Measurements from ENCODE around the gene EYS. TPM values are rescaled to one million over a fixed set of nuclear protein-coding genes. Genes with fewer than 3 reads are reported as not detected.
"Not testable (repeated sequence)": the region's sequence is repeated elsewhere in the genome, so short reads cannot be mapped to it uniquely, and the experiment has no call there.

EYS gene
- total RNA-seq, 2 experiments from 2014 or later: not detected

GRCh38 chr6:63864671-63865318 lies 1842.2 kb downstream of the EYS start:
- ATAC-seq: no peak
- no peaks in the 10 kb centered on the region for H3K27me3 Mint-ChIP-seq
- H3K9me3 Mint-ChIP-seq (ENCODE audit: low read depth): no peaks in the 10 kb centered on the region
- H3K4me1 Mint-ChIP-seq: no peaks in the 10 kb centered on the region
- DNase-seq: no peak
- no peak overlapping the region for H3K4me3 Mint-ChIP-seq
- no peak overlapping the region for H3K27ac Mint-ChIP-seq
- CTCF ChIA-PET: no interaction called here
- no peaks in the 10 kb centered on the region for H3K36me3 Mint-ChIP-seq

GRCh38 chr6:63864061-63864460 lies 1843.0 kb downstream of the EYS start:
- H3K27ac Mint-ChIP-seq: no peak overlapping the region
- no peaks in the 10 kb centered on the region for H3K36me3 Mint-ChIP-seq
- no peak for DNase-seq
- H3K4me1 Mint-ChIP-seq: no peaks in the 10 kb centered on the region
- no peaks in the 10 kb centered on the region for H3K27me3 Mint-ChIP-seq
- no peaks in the 10 kb centered on the region for H3K9me3 Mint-ChIP-seq (ENCODE audit: low read depth)
- CTCF ChIA-PET: no interaction called here
- no peak overlapping the region for H3K4me3 Mint-ChIP-seq
- ATAC-seq: no peak

GRCh38 chr6:63862486-63863198 lies 1844.4 kb downstream of the EYS start:
- no peaks in the 10 kb centered on the region for H3K27me3 Mint-ChIP-seq
- CTCF ChIA-PET: no interaction called here
- ATAC-seq (no peak), DNase-seq (no peak)
- no peaks in the 10 kb centered on the region for H3K9me3 Mint-ChIP-seq (ENCODE audit: low read depth)
- no peak overlapping the region for H3K4me3 Mint-ChIP-seq
- H3K36me3 Mint-ChIP-seq: no peaks in the 10 kb centered on the region
- no peak overlapping the region for H3K27ac Mint-ChIP-seq
- no peaks in the 10 kb centered on the region for H3K4me1 Mint-ChIP-seq

GRCh38 chr6:63859528-63859927 lies 1847.5 kb downstream of the EYS start:
- Mint-ChIP-seq H3K4me1 (no peaks in the 10 kb centered on the region), H3K27me3 (no peaks in the 10 kb centered on the region), H3K4me3 (no peak overlapping the region), H3K36me3 (no peaks in the 10 kb centered on the region), H3K9me3 (ENCODE audit: low read depth) (no peaks in the 10 kb centered on the region), H3K27ac (no peak overlapping the region)
- CTCF ChIA-PET: interaction anchor here (0.6 kb wide), 1 partner anchor 92 kb away, joined by 3 read pairs; no protein-coding TSS in a partner anchor
- no peak for ATAC-seq
- DNase-seq: no peak

GRCh38 chr6:63858691-63859090 lies 1848.3 kb downstream of the EYS start:
- CTCF ChIA-PET: interaction anchor here (0.6 kb wide), 1 partner anchor 91 kb away, joined by 3 read pairs; no protein-coding TSS in a partner anchor
- Mint-ChIP-seq H3K36me3 (no peaks in the 10 kb centered on the region), H3K9me3 (ENCODE audit: low read depth) (no peaks in the 10 kb centered on the region), H3K4me1 (no peaks in the 10 kb centered on the region), H3K27me3 (no peaks in the 10 kb centered on the region), H3K27ac (no peak overlapping the region), H3K4me3 (no peak overlapping the region)
- no peak for ATAC-seq
- DNase-seq: no peak

GRCh38 chr6:63856271-63856670 lies 1850.8 kb downstream of the EYS start:
- no peaks in the 10 kb centered on the region for H3K4me1 Mint-ChIP-seq
- no peaks in the 10 kb centered on the region for H3K36me3 Mint-ChIP-seq
- CTCF ChIA-PET: no interaction called here
- no peak overlapping the region for H3K27ac Mint-ChIP-seq
- no peaks in the 10 kb centered on the region for H3K27me3 Mint-ChIP-seq
- no peaks in the 10 kb centered on the region for H3K9me3 Mint-ChIP-seq (ENCODE audit: low read depth)
- DNase-seq (no peak), ATAC-seq (no peak)
- no peak overlapping the region for H3K4me3 Mint-ChIP-seq

- DNase-seq (no peak), ATAC-seq (no peak)
- Mint-ChIP-seq H3K27me3 (no peaks in the 10 kb centered on the region), H3K9me3 (ENCODE audit: low read depth) (no peaks in the 10 kb centered on the region), H3K4me1 (no peaks in the 10 kb centered on the region), H3K36me3 (no peaks in the 10 kb centered on the region), H3K27ac (no peak overlapping the region), H3K4me3 (no peak overlapping the region)
- CTCF ChIA-PET: no interaction called here
These were observed 1862.7 kb downstream of the EYS start for GRCh38 chr6:63844287-63844686.

- H3K36me3 Mint-ChIP-seq: no peaks in the 10 kb centered on the region
- no peaks in the 10 kb centered on the region for H3K9me3 Mint-ChIP-seq (ENCODE audit: low read depth)
- DNase-seq: no peak
- H3K4me1 Mint-ChIP-seq: no peaks in the 10 kb centered on the region
- ATAC-seq: no peak
- no peak overlapping the region for H3K27ac Mint-ChIP-seq
- H3K4me3 Mint-ChIP-seq: no peak overlapping the region
- H3K27me3 Mint-ChIP-seq: no peaks in the 10 kb centered on the region
- CTCF ChIA-PET: no interaction called here
These were observed 1867.5 kb downstream of the EYS start for GRCh38 chr6:63839485-63839884.

GRCh38 chr6:63828678-63829077 lies 1878.3 kb downstream of the EYS start:
- H3K27ac Mint-ChIP-seq; ATAC-seq; H3K36me3 Mint-ChIP-seq; DNase-seq; CTCF ChIA-PET; H3K4me3 Mint-ChIP-seq; H3K4me1 Mint-ChIP-seq; H3K9me3 Mint-ChIP-seq (ENCODE audit: low read depth); H3K27me3 Mint-ChIP-seq: not testable (repeated sequence)

GRCh38 chr6:63824722-63825121 lies 1882.3 kb downstream of the EYS start:
- CTCF ChIA-PET: no interaction called here
- no peak overlapping the region for H3K27ac Mint-ChIP-seq
- no peaks in the 10 kb centered on the region for H3K36me3 Mint-ChIP-seq
- H3K9me3 Mint-ChIP-seq (ENCODE audit: low read depth): no peaks in the 10 kb centered on the region
- DNase-seq: no peak
- H3K27me3 Mint-ChIP-seq: no peaks in the 10 kb centered on the region
- no peaks in the 10 kb centered on the region for H3K4me1 Mint-ChIP-seq
- ATAC-seq: no peak
- no peak overlapping the region for H3K4me3 Mint-ChIP-seq

GRCh38 chr6:63821442-63821841 lies 1885.6 kb downstream of the EYS start:
- H3K27ac Mint-ChIP-seq: no peak overlapping the region
- no peaks in the 10 kb centered on the region for H3K27me3 Mint-ChIP-seq
- H3K36me3 Mint-ChIP-seq: no peaks in the 10 kb centered on the region
- no peaks in the 10 kb centered on the region for H3K4me1 Mint-ChIP-seq
- CTCF ChIA-PET: no interaction called here
- no peak for DNase-seq
- ATAC-seq: no peak
- no peak overlapping the region for H3K4me3 Mint-ChIP-seq
- H3K9me3 Mint-ChIP-seq (ENCODE audit: low read depth): no peaks in the 10 kb centered on the region

GRCh38 chr6:63819831-63820230 lies 1887.2 kb downstream of the EYS start:
- H3K36me3 Mint-ChIP-seq: no peaks in the 10 kb centered on the region
- H3K9me3 Mint-ChIP-seq (ENCODE audit: low read depth): no peaks in the 10 kb centered on the region
- CTCF ChIA-PET: no interaction called here
- H3K27me3 Mint-ChIP-seq: no peaks in the 10 kb centered on the region
- no peaks in the 10 kb centered on the region for H3K4me1 Mint-ChIP-seq
- ATAC-seq (no peak), DNase-seq (no peak)
- no peak overlapping the region for H3K27ac Mint-ChIP-seq
- no peak overlapping the region for H3K4me3 Mint-ChIP-seq

GRCh38 chr6:63817492-63818050 lies 1889.5 kb downstream of the EYS start:
- Mint-ChIP-seq H3K4me1 (no peaks in the 10 kb centered on the region), H3K27me3 (peaks cover 4% of the 10 kb centered on the region), H3K4me3 (no peak overlapping the region), H3K9me3 (ENCODE audit: low read depth) (no peaks in the 10 kb centered on the region), H3K36me3 (no peaks in the 10 kb centered on the region), H3K27ac (no peak overlapping the region)
- DNase-seq: no peak
- CTCF ChIA-PET: no interaction called here
- no peak for ATAC-seq

- no peak for DNase-seq
- Mint-ChIP-seq H3K9me3 (ENCODE audit: low read depth) (no peaks in the 10 kb centered on the region), H3K4me3 (no peak overlapping the region), H3K36me3 (no peaks in the 10 kb centered on the region), H3K27me3 (peaks cover 4% of the 10 kb centered on the region), H3K4me1 (no peaks in the 10 kb centered on the region), H3K27ac (no peak overlapping the region)
- no peak for ATAC-seq
- CTCF ChIA-PET: no interaction called here
These were observed 1890.0 kb downstream of the EYS start for GRCh38 chr6:63816982-63817436.
